Activated CD8-positive, alpha-beta memory T cell treated with anti-CD3 and anti-CD28 coated beads, Interleukin-2, amount 50 U/mL, for 24 hours (primary cell): ENCODE measurements around the gene CTDP1.

Experiments
- DNase-seq: peaks from one replicate; pipeline ENCODE4 v3.0.0-alpha.2; 2020; ENCODE audit errors: extremely low read depth

Gene CTDP1

DNA sequence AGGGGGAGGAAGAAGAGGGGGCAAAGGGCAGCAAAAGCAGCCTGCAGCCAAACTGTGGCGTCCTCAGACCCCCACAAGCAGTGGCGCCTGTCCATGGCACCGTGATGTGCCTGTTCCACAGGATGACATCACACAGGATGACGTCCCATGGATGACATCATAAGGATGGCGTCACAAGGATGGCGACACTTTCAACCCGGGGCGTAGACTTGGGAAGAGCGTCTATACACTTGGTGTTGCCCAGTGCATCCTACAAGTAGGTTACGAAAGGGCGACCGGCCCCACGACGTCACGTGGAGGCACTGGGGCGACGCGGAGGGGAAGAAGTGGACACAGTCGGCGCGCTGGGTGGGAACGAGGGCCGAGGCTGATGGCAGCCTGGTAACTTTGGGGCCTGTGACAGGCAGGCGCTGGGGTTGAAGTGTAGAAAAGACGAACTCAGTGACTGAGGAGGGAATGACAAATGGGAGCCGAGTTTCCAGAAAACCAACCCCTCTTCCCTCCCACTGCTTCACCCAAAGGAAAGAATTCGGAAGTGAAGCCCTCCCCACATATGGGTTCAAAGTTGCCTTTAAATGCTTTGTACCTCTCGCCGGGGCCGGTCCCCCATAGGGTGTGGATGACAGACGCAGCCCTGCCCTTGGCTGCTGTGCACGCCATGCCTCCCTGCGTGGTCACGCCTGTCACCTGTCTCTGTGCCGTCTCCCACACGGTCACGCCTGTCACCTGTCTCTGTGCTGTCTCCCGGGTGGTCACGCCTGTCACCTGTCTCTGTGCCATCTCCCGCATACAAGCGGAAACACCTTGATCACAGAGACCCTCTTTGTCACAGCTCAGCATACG is 104.7 kb downstream of the CTDP1 start:
- no peak for DNase-seq

DNA sequence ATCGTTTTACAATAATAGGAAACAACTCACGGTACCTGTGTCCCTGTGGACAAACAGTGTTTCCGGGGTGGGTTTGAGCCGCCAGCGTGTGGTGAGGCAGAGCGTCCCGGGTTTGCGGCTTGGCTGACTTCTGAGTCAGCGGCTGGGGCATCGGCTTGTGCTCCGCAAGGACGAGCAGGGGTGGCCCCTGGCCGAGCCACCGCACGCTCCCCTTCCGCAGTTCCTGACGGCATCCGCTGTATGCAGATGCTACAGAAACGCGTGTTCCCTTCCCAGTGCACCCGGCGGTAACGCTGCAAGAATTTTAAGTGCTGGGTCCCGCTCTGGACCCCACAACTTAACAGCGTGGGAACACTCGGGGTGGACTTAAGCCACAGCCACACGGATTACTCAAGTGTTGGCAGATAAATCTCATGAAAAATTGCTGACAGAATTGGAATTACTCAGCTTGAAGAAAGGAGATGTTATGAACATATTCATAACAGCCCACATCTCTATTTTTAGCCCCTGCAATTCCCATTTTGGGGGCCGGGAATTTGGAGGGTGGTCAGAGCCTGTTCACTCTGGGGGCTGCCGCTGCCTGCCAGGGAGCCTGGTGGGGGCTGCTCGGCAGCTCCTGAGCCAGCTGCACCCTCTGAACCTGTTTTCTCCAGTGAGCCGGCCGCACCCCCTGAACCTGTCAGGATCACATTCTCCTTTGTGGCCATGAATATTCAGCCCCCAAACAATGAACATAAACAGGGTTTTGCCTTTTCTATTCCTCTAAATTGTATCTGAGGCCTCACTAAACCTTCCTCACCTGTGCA is 105.6 kb downstream of the CTDP1 start:
- DNase-seq, result no peak

DNA sequence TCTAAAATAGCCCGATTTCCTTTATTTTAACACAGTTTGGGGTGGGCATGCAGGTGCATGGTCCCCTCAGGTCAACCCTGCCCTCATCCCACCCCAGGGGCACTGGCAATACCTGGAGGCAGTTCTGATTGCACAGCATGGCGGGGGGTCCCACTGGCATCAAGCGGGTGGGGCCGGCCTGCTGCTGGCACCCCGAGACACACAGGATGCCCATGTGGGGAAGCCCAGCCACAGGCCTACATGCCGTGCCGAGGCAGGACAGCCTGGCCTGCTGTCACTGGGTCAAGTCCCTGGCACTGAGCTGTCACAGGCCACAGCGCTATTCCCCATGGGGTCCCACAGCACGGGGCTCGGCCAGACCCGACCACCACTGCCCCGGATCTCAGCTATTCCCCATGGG is 106.2 kb downstream of the CTDP1 start:
- no peak for DNase-seq

DNA sequence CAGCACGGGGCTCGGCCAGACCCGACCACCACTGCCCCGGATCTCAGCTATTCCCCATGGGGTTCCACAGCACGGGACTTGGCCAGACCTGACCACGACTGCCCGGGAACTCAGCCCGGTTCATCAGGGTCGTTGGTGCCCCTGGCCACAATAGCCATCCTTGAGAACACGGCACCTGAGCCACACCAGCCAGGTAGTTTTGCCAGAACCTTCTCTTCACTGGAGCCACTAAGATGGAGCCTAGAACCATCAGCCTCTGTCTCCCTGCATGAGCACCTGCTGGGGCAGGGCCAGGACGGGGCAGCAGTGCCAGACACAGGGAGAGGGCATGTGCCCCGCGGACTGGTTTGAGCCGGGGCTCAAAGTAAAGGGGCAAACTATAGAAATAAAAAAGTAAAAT is 106.7 kb downstream of the CTDP1 start:
- no peak for DNase-seq

DNA sequence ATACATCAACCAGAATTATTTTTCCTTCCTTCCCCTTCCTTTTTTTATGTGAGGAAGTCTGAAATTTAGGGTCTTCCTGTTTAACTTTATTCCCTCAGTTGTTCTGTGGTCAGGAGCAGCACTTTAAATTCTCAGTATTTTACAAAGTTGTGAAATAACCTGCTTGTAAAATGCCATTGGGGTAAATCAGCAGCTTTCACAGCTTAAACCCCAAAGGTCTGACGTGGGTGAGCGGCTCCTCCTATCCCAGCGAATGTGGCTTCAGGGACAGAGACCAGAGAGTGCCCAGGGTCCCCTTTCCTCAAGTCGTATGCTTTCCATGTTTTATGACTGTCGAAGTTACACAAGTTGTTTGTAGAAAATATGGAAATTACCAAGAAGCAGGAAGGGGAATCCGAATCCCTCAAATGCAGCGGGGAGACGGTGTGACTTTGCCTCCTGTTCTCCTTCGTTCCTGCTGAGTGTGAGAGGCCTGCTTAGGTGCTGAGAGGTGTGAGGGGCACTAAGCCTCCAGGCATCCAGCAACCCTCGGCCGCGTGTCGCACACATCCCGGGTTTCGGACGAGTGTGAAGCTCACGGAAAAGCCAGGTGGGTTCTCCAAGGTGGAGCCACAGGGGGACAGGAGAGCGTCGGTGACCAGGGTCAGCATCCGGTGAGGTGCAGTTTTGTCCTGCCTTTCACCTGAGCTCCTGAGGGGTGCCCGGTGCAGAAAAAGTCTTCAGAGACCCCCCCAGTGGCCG is 107.4 kb downstream of the CTDP1 start:
- no peak for DNase-seq

DNA sequence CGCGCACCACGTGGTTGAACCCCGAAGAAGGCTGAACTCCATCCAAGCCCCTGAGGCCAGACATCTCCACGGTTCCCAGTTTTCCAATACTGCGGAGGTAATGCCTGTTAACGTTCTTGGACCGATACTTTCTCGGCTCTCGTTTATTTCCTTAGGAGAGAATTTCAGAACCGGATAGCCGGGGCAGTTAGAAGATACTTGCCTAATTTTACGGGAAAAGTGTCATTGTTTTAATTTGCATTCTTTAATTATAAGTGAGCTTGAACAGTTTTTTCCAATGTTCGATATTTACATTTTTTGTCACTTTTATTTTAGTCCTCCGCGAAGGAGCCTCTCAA is 107.9 kb downstream of the CTDP1 start:
- no peak for DNase-seq

DNA sequence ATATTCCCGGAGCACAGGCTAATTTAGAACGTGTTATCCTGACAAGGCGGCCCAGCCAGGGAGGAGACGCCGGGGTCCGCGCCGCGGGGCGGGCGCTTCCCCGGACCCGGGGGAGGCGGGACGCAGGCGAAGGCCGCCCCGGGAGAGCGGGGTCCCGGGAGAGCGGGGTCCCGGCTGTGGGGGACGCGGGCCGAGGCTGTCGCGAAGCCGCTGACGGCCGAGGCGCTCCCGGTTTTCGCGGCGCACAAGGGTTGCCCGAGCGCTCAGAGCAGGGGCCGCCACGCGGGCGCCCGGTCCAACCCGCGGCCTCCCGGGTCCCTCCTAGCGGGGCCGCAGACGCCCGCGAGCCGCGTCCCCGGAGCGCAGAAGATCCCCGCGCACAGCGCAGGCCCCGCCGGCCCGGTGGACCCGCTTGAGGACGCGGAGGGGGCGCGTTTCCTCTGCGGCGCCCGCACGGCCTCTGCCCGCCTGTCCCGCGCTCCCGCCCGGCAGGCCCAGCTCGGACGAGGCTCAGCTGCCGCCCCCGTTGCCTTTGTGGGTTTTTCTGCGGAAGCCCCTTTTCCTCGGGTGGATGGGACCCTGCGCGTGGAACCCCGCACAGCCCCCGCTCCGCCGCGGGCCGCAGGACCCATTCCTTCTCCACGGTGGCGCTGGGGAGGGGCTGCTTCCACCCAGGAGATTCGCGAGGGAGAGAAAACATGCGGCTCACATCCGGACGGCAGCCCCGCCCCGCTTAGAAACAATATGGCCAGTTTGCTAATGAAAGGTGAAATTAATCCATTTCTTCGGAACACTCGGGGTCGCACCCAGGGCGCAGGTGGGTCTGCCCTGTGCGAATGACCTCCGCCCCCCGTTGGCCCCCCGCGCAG is 108.5 kb downstream of the CTDP1 start:
- no peak for DNase-seq

DNA sequence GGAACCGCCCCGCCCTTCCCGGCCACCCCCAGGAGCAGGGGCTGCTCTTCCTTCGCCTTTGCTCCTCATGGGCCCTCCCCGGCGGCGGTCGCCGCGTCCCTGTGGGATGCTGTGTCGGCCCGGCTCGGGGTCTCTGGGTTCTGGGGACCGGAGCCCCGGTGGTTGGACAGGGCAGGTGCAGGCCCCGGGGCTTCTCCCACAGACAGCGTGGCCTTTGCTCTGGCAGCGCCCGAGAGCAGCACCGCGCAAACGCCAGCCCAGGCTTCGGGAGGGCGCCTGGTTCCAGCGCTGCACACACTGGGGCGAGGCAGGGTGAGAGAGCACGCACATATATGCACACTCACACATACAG is 109.1 kb downstream of the CTDP1 start:
- no peak for DNase-seq

DNA sequence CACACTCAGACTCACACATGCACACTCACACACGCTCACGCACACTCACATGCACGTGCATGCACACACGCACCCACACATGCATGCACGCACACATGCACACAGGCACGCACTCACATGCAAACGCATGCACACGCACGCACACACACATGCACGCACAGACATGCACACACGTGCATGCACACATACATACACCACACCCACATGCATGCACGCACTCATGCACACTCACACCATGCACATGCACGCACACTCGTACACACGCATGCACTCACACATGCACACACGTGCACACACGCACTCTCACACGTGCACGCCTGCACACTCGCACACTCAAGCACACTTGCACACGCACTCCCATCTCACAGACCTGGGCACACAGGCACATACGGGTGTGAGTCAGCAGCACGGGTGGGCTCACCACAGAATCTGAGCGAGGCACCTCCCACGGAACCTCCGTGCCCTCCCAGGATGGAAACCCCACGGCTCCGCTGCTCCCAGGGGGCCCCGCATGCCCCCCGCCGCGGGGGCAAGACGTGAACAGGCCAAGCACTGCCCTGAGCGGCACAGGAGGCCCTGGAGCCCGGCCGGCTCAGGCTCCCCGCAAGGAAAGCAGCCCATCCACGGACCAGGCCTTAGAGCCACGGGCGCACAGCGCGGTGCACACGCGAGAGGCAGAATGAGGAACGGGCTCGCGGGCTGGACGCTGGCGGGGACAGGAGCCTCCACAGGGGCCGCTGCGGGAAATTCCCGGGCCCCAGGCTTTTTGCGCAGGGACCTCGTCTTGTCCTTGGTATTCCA is 109.7 kb downstream of the CTDP1 start:
- DNase-seq, result no peak

DNA sequence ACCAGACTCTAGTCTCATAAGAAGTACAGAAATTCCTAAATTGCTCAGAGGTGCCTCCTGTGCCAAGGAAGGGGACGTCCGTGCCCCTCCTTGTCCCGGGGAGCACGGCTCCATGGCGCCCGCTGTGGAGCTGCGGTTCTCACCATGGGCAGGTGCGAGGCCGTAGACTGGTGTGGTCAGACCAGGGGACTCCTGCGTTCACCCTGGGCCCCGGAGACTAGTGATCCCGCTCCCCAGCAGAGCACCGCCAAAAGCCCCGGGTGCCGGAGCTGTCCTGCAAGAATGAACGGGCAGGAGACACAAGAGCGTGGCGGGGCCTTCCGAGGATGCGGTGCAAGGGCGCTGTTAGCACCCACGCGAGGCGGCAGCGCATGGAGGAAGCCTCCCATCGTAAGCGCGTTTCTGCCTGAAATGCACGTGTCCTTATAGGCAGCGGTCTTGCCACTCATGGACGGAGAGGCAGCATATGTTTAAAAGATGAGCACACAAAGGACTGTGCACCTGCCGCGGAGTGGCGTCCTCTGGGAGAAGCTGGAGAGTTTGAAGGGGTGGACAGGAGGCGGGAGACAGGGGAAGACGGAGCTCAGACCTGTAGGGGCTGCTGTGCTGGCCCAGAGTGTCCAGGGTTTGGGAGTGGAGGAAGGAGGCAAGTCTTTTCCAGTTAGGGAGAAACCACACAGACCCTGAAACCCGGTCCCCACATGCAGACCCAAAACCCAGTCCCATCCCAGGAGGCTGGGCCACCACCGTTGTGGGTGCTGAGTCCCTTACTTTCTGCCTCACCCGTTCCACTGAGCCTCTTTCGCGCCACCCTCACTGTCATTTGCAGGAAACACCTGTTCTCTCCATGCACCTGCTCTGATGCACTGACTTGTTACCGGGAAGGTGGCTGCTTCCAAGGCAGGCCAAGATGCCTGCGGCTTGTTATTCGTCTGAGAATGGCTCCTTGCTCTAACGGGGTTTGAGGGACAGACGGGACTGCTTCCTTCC is 110.6 kb downstream of the CTDP1 start:
- DNase-seq, result no peak

DNA sequence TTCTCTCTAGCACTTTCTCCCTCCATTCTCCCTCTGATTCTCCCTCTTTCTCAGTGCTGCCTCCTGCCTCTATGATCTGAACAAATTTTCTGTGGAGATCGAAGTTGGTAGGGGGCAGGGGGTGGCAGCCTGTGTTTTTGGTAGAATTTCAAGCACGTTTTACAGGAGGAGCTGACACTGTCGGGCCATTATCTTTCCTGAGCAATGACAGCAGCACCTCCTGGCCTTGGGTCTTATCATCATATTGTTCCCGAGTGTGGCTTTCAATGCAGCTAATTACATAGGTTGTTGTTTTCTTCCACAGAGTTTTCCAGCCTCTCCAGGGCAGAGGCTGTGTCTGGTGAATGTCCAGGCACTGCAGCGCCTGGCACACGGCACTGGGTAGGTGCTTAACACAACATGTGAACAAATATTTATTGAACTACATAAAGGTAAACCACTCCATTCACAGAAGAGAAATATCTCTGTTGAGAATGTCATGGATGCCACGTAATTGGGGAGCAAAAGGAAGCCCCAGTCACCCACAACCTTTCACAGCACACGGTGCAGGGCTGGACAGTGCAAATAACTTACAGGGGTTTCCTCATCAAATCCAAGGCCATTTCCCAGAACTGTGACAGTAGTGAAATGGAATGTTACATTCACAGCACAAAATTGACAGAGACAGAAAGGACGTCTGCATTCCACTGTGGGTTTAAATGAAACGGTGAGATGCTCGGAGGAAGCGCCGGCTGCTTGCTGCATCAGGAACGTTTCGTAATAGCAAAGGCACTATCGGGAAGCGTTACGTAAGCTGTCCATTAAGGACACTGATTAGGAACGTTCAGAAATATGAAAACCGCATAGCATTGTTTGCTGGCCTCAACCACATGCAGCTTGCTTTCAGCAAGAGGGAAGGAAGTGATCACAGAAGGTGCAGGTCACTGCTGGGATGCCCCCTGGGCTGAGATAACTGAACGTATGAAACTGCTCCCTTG is 111.7 kb downstream of the CTDP1 start:
- no peak for DNase-seq

DNA sequence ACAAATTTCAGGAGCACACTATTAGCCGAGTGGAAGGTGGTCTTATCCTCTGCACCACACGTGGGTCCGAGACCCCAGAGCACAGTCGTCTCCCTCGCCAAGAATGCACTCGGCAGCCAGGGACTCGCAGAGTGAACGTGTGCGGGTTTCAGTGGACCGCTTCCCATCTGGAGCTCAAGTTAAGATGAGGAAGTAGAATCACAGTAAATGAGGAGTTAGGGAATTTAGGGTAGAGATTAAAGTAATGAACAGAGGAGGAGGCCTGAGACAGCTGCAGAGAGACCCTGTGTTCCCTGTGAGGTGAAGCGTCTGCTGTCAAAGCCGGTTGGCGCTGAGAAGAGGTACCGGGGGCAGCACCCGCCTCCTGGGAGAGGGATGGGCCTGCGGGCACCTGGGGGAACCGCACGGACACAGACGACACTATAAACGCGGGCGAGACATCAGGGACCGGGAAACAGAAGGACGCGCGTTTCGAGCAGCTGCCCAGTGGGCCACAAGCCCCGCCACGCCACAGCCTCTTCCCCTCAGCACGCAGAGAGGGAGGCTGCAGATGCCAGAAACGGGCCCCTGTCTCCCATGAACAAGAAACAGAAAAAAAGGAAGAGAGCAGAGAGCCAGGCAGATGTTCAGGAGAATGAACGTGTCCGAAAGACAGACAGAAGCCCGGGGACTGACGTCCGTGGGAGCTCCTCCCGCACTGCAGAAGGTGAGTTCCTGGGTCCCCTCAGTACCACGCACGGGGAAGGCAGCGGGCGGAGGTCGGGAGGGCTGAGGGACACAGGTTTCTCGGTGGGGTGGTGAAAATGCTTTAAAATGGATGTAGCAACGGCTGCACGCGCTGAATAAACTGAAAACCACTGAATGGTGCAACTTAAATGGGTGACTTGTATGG is 112.7 kb downstream of the CTDP1 start:
- no peak for DNase-seq

DNA sequence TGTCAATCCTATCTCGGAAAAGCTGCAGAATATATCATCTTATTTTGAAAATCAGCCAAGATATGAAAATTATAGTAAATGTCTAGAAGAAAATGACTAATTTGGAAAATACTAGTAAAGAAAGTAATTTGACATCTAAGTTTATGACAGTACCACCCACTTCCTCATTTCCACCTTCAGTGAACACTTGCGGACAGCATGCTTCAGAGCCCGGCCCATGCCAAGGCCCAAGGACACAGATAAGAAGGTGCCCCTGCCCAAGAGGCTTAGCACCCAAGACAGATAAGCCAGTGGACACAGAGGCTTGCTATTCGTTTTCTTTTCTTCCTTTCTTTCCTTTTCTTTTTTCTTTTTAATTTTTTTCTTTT is 113.4 kb downstream of the CTDP1 start:
- no peak for DNase-seq

DNA sequence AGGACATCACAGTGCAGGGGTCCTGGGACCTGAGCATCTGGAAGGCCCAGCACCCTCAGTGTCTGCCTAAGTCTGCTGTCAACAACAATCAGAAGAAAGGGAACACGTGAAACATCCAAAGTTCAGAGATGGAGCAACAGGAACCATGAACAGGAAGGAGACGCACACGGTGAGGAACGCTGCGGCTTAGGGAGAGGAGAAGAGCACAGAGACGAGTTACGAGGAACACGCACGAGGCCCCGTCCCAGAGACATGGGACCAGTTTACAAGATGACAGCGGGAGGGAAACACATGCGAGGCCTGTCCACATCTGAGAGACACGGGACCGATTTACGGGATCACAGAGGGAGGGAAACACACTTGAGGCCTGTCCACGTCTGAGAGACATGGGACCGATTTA is 115.2 kb downstream of the CTDP1 start:
- no peak for DNase-seq

DNA sequence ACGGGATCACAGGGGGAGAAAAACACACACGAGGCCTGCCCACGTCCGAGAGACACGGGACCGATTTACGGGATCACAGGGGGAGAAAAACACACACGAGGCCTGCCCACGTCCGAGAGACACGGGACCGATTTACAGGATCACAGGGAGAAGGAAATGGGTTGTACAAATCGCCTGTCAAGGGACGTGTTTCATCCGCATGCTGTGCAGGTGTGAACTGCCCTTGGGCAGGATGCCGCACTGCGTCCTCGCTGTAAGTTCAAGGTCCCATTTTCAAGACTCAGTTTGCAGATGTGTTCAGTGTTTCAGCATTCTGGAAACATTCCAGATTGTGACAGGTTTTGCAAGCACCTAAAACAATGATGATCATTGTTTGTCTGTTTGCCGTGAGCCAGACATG is 115.8 kb downstream of the CTDP1 start:
- no peak for DNase-seq

DNA sequence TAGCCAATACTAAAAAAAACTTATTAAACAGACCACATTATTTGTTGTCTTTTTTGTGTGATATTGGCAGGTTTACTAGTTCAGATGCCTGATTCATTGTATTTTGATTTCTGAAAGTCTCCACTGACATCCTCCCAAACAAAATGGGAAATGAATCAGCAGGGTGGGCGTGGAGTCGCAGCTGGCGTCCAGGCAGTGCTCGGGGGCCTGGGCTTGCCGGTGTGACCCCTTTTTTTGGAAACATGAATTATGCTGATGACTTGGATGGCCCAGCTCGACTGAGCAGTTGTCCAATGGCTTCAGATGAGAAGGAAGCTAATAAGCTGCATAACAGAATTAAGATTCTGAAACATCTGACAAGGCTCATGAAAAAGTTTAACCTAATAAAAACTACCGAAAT is 116.4 kb downstream of the CTDP1 start:
- no peak for DNase-seq
